Peyer's patch (tissue), 4 donors: ENCODE measurements around the gene TOGARAM2. TPM values are rescaled to one million over a fixed set of nuclear protein-coding genes. Genes with fewer than 3 reads are reported as not detected.

Experiments
- DNase-seq, 3 donors: peaks; one replicate each; pipeline ENCODE4 v3.0.0-alpha.2; 2017 to 2019
- H3K27ac ChIP-seq, 4 donors: fragments of 200-600 bp; sonication (generic); one replicate each; pipeline ENCODE4 v1.5.1; 2016 to 2019
- H3K27me3 ChIP-seq, 2 donors: fragments of 200-600 bp; sonication (generic); one replicate each; pipeline ENCODE4 v1.5.1; 2019
- H3K36me3 ChIP-seq, 3 donors: fragments of 200-600 bp; sonication (generic); one replicate each; pipeline ENCODE4 v1.5.1; 2016 to 2019
- H3K4me1 ChIP-seq, 4 donors: fragments of 200-600 bp; sonication (generic); one replicate each; pipeline ENCODE4 v1.5.1; 2016 to 2019
- H3K4me3 ChIP-seq, 4 donors: fragments of 200-600 bp; sonication (generic); 1 replicate in 3 of 4; 2 replicates in 1 of 4; pipeline ENCODE4 v1.5.1; 2016 to 2019; ENCODE audit warnings: mild to moderate bottlenecking in 1 of 4
- H3K9me3 ChIP-seq, 4 donors: fragments of 200-600 bp; sonication (generic); one replicate each; pipeline ENCODE4 v1.5.1; 2016 to 2019; ENCODE audit warnings: mild to moderate bottlenecking in 1 of 4
- POLR2A ChIP-seq, 2 donors: fragments of 450-650 bp; IDR thresholded peaks; one replicate each; pipeline ENCODE4 v1.5.1; 2017; ENCODE audit warnings: antibody characterized with exemption in 2 of 2, mild to moderate bottlenecking in 2 of 2, moderate library complexity in 2 of 2
- total RNA-seq, 4 donors: library from RNA; depleted of rRNA; stranded (reverse); fragments of >200 nt; gene quantifications; one replicate each; pipeline ENCODE4 v1.1.0, GENCODE V29; 2016
- TF ChIP-seq, protein P1 (sequence below), 6 experiments: fragments of 450-650 bp in 4 of 6; fragments of 200-600 bp in 2 of 6; sonication (generic) in 1 of 6; IDR thresholded peaks; one replicate each; pipeline ENCODE4 v1.5.1; 2017 to 2019; ENCODE audit warnings: antibody characterized with exemption in 6 of 6, mild to moderate bottlenecking in 3 of 6, moderate library complexity in 1 of 6

Gene TOGARAM2
- total RNA-seq, 4 donors from 2014 or later: under 0.01 to 1.1 (median 0.22) TPM

DNA sequence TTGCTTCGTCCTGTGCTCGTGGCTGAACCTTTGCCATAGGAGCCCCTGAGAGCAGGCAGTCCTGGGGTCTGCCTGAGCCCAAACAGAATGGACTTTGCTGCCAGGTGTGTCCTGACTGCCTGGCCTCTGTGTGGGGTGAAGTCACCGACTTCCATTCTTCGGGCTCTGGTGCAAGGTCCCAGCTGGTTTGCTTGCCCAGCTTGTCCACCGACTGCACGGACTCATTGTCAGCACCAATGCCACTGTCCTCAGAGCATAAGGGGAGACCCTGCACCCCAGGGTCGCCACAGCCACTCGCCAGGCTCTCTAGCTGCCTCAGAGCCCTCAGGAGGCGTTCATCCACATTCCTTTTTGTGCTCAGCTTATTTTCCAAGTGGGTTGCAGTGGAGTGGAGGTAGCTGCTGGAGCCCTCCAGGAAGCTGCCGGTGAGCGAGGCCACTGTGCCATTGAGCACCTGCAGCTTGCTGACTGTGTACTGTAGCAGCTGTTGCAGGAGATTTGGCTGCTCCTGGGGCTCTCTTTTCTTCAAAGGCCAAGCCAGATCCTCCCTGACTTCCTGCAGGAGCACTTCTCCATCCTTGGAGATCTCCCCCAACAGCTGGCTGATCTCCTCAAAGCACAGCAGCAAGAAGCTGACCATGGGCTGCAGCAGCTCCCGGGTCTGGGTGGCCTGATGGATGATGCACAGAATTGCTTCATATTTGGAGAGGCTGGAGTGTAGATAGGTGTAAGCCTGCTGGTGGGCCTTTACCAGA, 92.0 kb downstream of the TOGARAM2 start:
- no peak for TF ChIP-seq POLR2A (IDR thresholded peaks at IDR 0.05)
- H3K4me1 ChIP-seq: no peaks in the 10 kb centered on the region

DNA sequence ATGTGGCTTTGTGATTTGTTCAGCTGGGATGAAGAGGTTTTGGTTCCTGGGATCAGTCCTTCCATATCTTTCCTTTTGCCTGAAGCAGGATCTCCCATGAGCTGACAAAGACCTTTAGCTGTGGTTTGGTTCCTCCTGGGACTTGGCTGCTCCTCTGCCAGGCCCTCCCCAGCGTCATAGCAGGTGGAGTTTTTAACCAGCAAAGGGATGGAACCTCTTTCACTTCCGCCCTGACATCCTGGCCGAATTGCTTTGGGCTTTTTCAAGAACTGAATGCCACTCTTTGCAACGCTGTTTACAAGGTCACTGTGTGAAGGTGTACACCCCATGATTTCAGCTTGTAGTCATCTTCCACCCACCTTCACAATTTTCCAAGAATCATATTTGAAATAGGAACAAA, 92.8 kb downstream of the TOGARAM2 start:
- no peak for DNase-seq
- TF ChIP-seq POLR2A (IDR thresholded peaks at IDR 0.05): no peak
- H3K9me3 ChIP-seq: no peaks in the 10 kb centered on the region
- no peak overlapping the region for H3K4me3 ChIP-seq
- H3K36me3 ChIP-seq: no peaks in the 10 kb centered on the region
- no peaks in the 10 kb centered on the region for H3K27me3 ChIP-seq
- no peaks in the 10 kb centered on the region for H3K4me1 ChIP-seq
- H3K27ac ChIP-seq: no peak overlapping the region

More for the DNA sequence above, 92.0 kb downstream of the TOGARAM2 start:
- Histone ChIP-seq H3K36me3 (no peaks in the 10 kb centered on the region), H3K27ac (no peak overlapping the region), H3K4me3 (no peak overlapping the region), H3K9me3 (no peaks in the 10 kb centered on the region), H3K27me3 (no peaks in the 10 kb centered on the region)
- no peak for DNase-seq

DNA sequence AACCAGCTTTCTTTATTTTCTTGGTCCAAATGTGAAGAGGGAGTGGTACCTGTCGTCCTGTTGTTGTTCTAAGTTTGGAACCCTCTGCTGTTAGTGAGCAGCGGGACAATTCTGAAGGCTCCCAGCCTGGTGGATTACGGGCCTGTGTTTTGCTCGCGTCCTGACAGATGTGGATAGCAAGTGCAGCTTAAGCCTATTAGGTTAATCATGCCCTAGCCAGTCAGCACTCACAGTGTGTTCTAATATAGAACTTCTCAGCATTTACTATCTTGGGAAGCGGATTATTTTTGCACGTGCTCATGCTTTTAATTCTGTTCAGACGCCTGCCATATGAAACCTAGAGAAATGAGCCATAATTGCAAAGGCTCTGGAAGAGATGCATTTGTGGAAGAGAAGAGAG, 93.3 kb downstream of the TOGARAM2 start, which contains the start of gene PCARE:
Gene PCARE, minus strand, starts transcription at position 113 of the 400 bp plus-strand sequence. CDS start 262 bp downstream, outside the sequence.
- no peaks in the 10 kb centered on the region for H3K4me1 ChIP-seq
- no peak for TF ChIP-seq POLR2A (IDR thresholded peaks at IDR 0.05)
- TF ChIP-seq, protein P1, sequence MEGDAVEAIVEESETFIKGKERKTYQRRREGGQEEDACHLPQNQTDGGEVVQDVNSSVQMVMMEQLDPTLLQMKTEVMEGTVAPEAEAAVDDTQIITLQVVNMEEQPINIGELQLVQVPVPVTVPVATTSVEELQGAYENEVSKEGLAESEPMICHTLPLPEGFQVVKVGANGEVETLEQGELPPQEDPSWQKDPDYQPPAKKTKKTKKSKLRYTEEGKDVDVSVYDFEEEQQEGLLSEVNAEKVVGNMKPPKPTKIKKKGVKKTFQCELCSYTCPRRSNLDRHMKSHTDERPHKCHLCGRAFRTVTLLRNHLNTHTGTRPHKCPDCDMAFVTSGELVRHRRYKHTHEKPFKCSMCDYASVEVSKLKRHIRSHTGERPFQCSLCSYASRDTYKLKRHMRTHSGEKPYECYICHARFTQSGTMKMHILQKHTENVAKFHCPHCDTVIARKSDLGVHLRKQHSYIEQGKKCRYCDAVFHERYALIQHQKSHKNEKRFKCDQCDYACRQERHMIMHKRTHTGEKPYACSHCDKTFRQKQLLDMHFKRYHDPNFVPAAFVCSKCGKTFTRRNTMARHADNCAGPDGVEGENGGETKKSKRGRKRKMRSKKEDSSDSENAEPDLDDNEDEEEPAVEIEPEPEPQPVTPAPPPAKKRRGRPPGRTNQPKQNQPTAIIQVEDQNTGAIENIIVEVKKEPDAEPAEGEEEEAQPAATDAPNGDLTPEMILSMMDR (IDR thresholded peaks at IDR 0.05): no peak
- H3K36me3 ChIP-seq: no peaks in the 10 kb centered on the region
- no peaks in the 10 kb centered on the region for H3K27me3 ChIP-seq
- no peak for DNase-seq
- H3K9me3 ChIP-seq: no peaks in the 10 kb centered on the region
- no peak within 1 kb of the TSS for H3K27ac ChIP-seq
- H3K4me3 ChIP-seq: no peak within 1 kb of the TSS

GRCh38 chr2:29075894-29076705, 95.0 kb downstream of the TOGARAM2 start:
- DNase-seq: no peak
- Histone ChIP-seq H3K4me3 (no peak overlapping the region), H3K27ac (no peak overlapping the region), H3K4me1 (no peaks in the 10 kb centered on the region), H3K9me3 (no peaks in the 10 kb centered on the region), H3K36me3 (no peaks in the 10 kb centered on the region), H3K27me3 (no peaks in the 10 kb centered on the region)
- TF ChIP-seq POLR2A (IDR thresholded peaks at IDR 0.05): no peak
- TF ChIP-seq, protein P1 (IDR thresholded peaks at IDR 0.05): no peak

- TF ChIP-seq, protein P1 (IDR thresholded peaks at IDR 0.05): no peak
- TF ChIP-seq POLR2A (IDR thresholded peaks at IDR 0.05): no peak
- Histone ChIP-seq H3K27me3 (no peaks in the 10 kb centered on the region), H3K4me3 (no peak overlapping the region), H3K36me3 (no peaks in the 10 kb centered on the region), H3K9me3 (no peaks in the 10 kb centered on the region), H3K27ac (no peak overlapping the region), H3K4me1 (no peaks in the 10 kb centered on the region)
- DNase-seq: no peak
These were observed 98.8 kb downstream of the TOGARAM2 start for GRCh38 chr2:29079887-29080286.

GRCh38 chr2:29080886-29081743, 100.0 kb downstream of the TOGARAM2 start:
- TF ChIP-seq, protein P1 (IDR thresholded peaks at IDR 0.05): no peak
- no peak for TF ChIP-seq POLR2A (IDR thresholded peaks at IDR 0.05)
- no peaks in the 10 kb centered on the region for H3K4me1 ChIP-seq
- H3K4me3 ChIP-seq: no peak overlapping the region
- no peak for DNase-seq
- H3K36me3 ChIP-seq: no peaks in the 10 kb centered on the region
- no peaks in the 10 kb centered on the region for H3K9me3 ChIP-seq
- no peaks in the 10 kb centered on the region for H3K27me3 ChIP-seq
- no peak overlapping the region for H3K27ac ChIP-seq
